GM19023 (cell line): Measurements from ENCODE around the gene FAM89B.
"Not testable (repeated sequence)": the region's sequence is repeated elsewhere in the genome, so short reads cannot be mapped to it uniquely, and the experiment has no call there.

Source experiments
- ATAC-seq: cut with Tn5 transposase; IDR thresholded peaks from one replicate; pipeline ENCODE4 v1.9.1; 2021; ENCODE audit warnings: mild to moderate bottlenecking, moderate library complexity; ENCODE audit not compliant: unreplicated experiment

FAM89B gene

GRCh38 chr11:65572356-65573051 lies at the start of gene FAM89B:
Gene FAM89B (plus strand): TSS chr11:65572538. CDS start chr11:65572670, 132 bp downstream.
- ATAC-seq, result no peak

GRCh38 chr11:65522718-65523630 lies 49.4 kb upstream of the FAM89B start:
- ATAC-seq, result not testable (repeated sequence)

GRCh38 chr11:65523631-65523968 lies 48.7 kb upstream of the FAM89B start:
- ATAC-seq, result not testable (repeated sequence)

- no peak for ATAC-seq
These were observed 48.2 kb upstream of the FAM89B start for GRCh38 chr11:65524014-65524740.

GRCh38 chr11:65524741-65525545 lies 47.4 kb upstream of the FAM89B start, which contains the start of gene SCYL1:
Gene SCYL1 (plus strand): TSS chr11:65525083. CDS start chr11:65525154, 71 bp downstream.
- ATAC-seq, result peak; percentile 62

- no peak for ATAC-seq
These were observed 46.5 kb upstream of the FAM89B start for GRCh38 chr11:65525546-65526480.

- no peak for ATAC-seq
These were observed 45.6 kb upstream of the FAM89B start for GRCh38 chr11:65526744-65527143.

- no peak for ATAC-seq
These were observed 43.5 kb upstream of the FAM89B start for GRCh38 chr11:65528819-65529350.

- no peak for ATAC-seq
These were observed 42.7 kb upstream of the FAM89B start for GRCh38 chr11:65529475-65530156.

GRCh38 chr11:65530157-65530496 lies 42.2 kb upstream of the FAM89B start:
- ATAC-seq, result no peak

GRCh38 chr11:65532388-65533064 lies 39.8 kb upstream of the FAM89B start:
- ATAC-seq, result no peak

GRCh38 chr11:65535102-65535501 lies 37.2 kb upstream of the FAM89B start:
- ATAC-seq, result no peak

GRCh38 chr11:65536412-65537295 lies 35.7 kb upstream of the FAM89B start:
- ATAC-seq, result no peak

- ATAC-seq, result no peak
These were observed 35.1 kb upstream of the FAM89B start for GRCh38 chr11:65537296-65537597.

GRCh38 chr11:65537620-65538231 lies 34.6 kb upstream of the FAM89B start:
- ATAC-seq, result no peak

- no peak for ATAC-seq
These were observed 34.0 kb upstream of the FAM89B start for GRCh38 chr11:65538232-65538914.
